ENCODE measurements around the gene CYS1. TPM values are rescaled to one million over a fixed set of nuclear protein-coding genes. Genes with fewer than 3 reads are reported as not detected.
"Not testable (repeated sequence)": the region's sequence is repeated elsewhere in the genome, so short reads cannot be mapped to it uniquely, and the experiment has no call there.

CYS1 gene
- total RNA-seq, 1 donor from 2014 or later = 3.2 TPM

GRCh38 chr2:10010861-10011605 is 69.2 kb downstream of the CYS1 start:
- not testable (repeated sequence) for DNase-seq (ENCODE audit: missing footprints); ATAC-seq
- intact Hi-C loops (cut with DNase I) = loop anchor here (2.0 kb wide), 1 partner anchor 26 kb away; no protein-coding TSS in a partner anchor

GRCh38 chr2:10009811-10010781 is 70.1 kb downstream of the CYS1 start:
- ATAC-seq (peak; percentile 87), DNase-seq (ENCODE audit: missing footprints) (peak; percentile 93)
- intact Hi-C loops (cut with DNase I) = loop anchor here (2.0 kb wide), 2 partner anchors 25 to 33 kb away; partner anchors contain the start of gene KLF11

- DNase-seq (ENCODE audit: missing footprints) = no peak
- ATAC-seq = no peak
- intact Hi-C loops (cut with DNase I) = loop anchor here (2.0 kb wide), 1 partner anchor 33 kb away; the partner anchor contains the start of gene KLF11
Observed at GRCh38 chr2:10009271-10009810, 70.9 kb downstream of the CYS1 start.

DNA sequence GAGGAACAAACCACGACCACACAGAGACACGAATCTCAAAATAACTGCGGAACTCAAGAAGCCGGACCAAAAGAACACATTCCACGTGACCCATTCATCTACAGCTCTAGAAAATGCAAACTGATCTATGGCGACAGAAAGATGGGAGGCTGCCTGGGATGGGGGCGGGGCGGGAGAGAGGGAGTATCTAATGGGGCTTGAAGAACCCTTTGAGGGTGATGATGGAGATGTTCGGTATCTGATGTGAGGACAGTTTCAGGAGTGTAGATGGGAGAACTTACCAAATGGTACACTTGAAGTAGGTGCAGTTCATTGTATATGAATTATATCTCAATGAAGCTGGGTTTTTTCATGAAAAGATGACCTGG is 71.4 kb downstream of the CYS1 start:
- ATAC-seq (no peak), DNase-seq (ENCODE audit: missing footprints) (no peak)
- intact Hi-C loops (cut with DNase I) = loop anchor here (2.0 kb wide), 1 partner anchor 34 kb away; the partner anchor contains the start of gene KLF11

DNA sequence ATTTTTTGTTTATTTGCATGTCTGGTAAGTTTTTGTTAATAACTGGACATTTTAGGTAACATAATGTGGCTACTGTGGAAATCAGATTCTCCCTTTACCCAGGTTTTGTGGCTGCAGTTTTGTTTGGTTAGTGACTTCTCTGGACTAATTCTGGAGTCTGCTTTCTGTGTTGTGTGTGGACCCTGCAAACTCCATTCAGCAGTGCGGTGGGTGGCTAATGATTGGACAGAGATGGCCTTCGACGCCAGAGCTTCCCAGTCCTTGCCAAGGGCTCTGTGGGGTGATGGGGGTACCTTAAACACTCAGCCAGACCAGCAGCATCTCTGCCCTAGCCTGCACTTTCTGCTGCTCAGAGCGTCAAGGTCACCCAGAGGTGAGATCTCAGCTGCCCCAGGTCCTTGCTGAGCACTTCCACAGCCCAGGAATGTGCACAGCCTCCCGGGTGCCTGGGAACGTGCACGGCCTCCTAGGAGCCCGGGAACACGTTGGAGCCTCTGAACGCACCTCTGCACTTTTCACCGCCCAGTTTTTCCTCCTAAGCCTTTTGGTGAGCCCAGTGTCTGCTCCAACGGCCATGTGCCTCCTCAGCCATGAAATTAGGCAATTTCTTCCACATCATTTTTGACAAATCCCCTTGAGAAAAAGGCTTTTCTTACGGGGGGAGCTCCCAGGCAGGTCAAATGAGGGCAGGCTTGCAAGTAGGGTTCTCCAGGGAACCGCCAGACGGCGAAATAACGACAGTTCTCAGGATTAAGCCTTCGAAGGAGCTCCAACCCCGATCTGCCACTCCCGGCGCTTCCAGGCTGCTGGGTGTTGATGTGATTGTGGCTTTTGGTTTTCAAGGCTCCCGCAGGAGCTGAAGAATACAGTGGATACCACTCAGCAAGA is 72.0 kb downstream of the CYS1 start:
- no peak for DNase-seq (ENCODE audit: missing footprints)
- ATAC-seq = no peak
- intact Hi-C loops (cut with DNase I) = loop anchor here (2.0 kb wide), 1 partner anchor 35 kb away; the partner anchor contains the start of gene KLF11

DNA sequence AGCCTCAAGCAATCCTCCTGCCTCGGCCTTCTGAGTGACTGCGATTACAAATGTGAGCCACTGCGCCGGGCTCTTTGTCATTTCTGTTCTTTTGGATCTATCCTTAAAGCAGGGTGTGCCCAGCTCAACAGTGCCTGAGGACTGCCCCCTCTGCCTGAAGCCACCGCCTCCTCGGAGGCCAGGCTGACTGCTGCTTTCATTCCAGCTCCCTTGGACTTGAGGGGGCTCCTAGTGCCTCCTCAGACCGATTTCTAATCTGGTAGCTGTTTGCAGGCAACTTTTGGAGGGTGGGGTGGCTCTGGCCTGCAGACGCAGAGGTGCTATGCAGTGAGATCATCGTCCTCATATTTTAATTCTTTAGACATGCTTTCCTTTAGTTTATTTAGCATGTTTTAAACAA is 72.8 kb downstream of the CYS1 start:
- DNase-seq (ENCODE audit: missing footprints) (no peak), ATAC-seq (no peak)
- intact Hi-C loops (cut with DNase I) = no loop called here

Other genes starting within 250 kb of the CYS1 start
- gene TAF1B, start 236.9 kb downstream of the CYS1 start, total RNA-seq = 6.3 TPM
- 0.81 TPM for gene GRHL1, start 128.7 kb downstream of the CYS1 start, total RNA-seq
- gene KLF11, start 36.9 kb downstream of the CYS1 start, total RNA-seq = 28.2 TPM
- 4.2 TPM for gene RRM2, start 42.3 kb upstream of the CYS1 start, total RNA-seq
- 41.9 TPM for gene HPCAL1, start 222.5 kb upstream of the CYS1 start, total RNA-seq